Superior temporal gyrus (tissue), 1 donor: Measurements from ENCODE around the gene BZW2.
A peak's percentile ranks its signal among the peaks of the same experiment; 100 is the strongest.

Experiments used
- DNase-seq: peaks from one replicate; pipeline ENCODE4 v3.0.0-alpha.2; 2016; ENCODE audit errors: extremely low spot score

Gene BZW2

DNA sequence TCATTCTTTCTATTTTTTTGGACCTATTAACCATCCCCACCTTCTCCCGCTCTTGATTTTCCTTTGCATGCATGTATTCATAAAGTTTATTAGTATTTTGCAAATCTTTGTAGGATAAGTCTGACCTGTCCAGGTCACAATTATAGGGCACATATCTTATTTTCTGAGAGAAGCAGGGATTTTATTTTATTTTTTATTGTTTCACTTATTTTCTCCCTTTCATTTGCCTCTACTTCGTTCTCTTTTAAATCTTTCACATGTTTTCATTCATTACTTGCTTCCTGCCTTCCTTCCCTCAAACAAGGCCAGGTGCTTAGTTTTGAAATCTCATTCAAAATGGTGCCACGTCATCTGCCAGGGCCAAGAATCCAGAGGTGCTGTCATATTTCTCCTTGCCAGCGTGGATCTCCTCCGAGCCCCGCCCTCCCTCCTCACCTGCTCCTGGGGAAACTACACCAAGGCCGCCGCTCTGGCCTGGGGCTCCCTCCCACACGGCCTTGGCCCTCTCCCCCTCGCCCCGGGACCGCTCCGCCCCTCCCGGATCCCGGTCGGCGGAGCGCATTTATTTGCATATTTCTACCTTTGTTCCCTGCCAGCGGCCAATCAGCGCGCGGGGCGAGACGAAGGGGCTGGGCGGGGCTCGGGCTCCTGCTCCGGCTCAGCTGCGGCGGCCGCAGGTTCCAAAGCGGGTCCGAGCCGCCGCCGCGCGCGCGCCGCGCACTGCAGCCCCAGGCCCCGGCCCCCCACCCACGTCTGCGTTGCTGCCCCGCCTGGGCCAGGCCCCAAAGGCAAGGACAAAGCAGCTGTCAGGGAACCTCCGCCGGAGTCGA is 107.3 kb downstream of the BZW2 start, which contains the start of gene TSPAN13:
Gene TSPAN13, plus strand, starts transcription at position 654 of the 830 bp plus-strand sequence. CDS start 213 bp downstream, outside the sequence.
- peak; percentile 36 for DNase-seq

DNA sequence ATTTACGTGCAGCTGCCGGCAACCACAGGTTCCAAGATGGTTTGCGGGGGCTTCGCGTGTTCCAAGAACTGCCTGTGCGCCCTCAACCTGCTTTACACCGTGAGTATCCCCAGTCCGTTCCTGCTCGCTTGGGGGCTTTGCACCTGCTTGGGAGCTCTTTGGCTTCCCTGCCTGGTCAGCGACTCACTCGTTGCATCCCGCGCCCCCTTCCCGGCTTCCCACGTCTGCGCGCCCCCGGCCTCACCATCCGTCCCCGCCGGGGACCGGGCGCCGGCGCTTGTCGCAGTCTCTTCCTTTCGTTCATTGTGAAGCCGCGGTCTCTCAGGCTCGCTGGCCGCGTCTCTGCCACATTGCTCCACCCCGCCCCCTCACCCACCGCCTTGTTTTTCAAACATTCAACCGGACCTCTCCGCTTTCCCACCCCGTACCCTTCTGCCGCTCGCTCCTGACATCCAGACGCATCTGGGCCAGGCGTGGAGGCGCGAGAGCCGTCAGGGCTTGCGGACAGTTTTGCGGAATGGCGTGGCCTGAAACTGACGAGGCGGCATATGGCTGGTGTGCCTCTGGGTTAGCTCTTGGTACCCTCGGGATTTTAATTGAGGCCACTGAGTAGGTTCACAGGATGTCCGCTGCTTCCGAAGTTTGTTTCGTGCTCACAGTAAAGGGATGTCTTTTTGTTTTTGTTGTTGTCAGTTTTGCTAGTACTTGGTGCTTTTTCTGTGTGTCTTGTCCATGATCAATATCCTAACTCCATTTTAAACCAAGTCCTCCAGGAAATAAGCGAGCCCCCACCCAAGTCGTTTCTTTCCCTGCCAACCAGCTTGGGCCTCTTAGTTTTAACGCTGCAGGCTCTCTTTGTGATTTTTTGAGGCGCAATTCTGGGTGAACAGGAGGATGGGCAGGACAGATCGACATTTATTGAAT is 108.2 kb downstream of the BZW2 start:
- peak; percentile 9 for DNase-seq

DNA sequence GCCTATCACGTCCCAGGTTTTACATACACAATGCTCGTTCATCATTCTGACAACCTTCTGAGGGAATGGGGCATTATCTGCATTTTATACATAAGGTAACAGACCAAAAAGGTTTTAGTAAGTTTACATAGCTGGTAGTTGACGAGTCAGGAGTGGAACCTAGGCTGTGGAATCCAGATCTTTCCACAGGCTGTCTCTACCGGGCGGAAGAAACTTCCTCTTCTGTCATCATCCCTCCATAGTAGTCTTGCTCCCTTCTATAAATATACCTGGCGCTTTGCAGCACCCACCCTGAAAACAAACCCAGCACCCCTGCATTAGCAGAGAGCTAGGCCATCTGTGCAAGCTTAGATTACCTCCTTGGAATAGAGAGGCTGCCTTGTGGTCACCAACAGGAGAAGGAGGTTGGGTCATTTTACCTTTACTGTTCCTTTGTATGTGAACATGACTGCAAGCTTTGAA is 108.9 kb downstream of the BZW2 start:
- peak; percentile 45 for DNase-seq

DNA sequence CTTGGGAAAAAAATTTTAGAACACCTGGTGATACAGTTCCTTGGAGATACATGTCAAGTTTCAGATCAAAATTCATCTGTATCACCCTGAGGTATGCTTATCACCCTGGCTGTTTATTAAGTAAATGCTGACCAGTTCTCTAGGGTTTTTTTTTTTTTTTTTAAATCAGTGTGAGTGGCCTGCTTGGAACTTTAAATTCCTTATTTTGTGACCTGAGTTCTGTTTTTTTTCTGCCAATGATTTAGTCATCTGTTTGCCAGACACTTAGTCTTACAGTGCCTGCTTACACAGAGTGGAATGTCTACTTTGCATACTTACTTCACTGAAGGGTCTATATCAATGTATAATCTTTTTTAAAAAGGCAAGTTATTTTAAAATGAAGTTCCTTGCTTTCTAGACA is 109.4 kb downstream of the BZW2 start:
- peak; percentile 23 for DNase-seq
